Heart left ventricle (tissue), 13 donors: ENCODE results near the gene CADM2.

Experiments used
- POLR2A ChIP-seq, 2 donors: fragments of 450-650 bp; IDR thresholded peaks; one replicate each; pipeline ENCODE4 v1.6.1; 2017; ENCODE audit warnings: antibody characterized with exemption in 2 of 2, mild to moderate bottlenecking in 2 of 2, moderate library complexity in 2 of 2
- TF ChIP-seq, protein P1 (sequence below), 12 donors: fragments of 200-600 bp; sonication (generic) in 4 of 12; IDR thresholded peaks; one replicate each; pipeline versions ENCODE4 v1.5.0 to v1.8.0; 2018 to 2022; ENCODE audit warnings: antibody characterized with exemption in 12 of 12, mild to moderate bottlenecking in 5 of 12
- donor health status: ischemic (EF 13 %, LVEDD 7.1; RV severe dilation, severe dysfunction).
- donor health status: DM: no; HTN: yes; CAD: no.
- donor health status: DM: no; HTN: no; CAD: no.
- donor health status: ischemic (EF 25% LVEDD 6.9; RV normal size, moderate dysfunction).
- donor health status: ischemic (EF 25% LVEDD 5.7; RV mildly dilated, moderate dysfunction).
- donor health status: ischemic (EF 35%, LVEDD 5.7; RV mildly dilated, moderate dysfunction).
- donor health status: nonischemic (EF 11% LVEDD 7.7; RV severe dilation, severe dysfunction).
- donor health status: DM: yes; HTN: yes; CAD: no.
- donor health status: PGD.
- donor health status: ischemic (EF 29% LVEDD 5.4; RV normal size, mild dysfunction).
- donor health status: nonischemic (EF 23%, LVEDD 6.1; RV moderate dilation, normal function).

DNA sequence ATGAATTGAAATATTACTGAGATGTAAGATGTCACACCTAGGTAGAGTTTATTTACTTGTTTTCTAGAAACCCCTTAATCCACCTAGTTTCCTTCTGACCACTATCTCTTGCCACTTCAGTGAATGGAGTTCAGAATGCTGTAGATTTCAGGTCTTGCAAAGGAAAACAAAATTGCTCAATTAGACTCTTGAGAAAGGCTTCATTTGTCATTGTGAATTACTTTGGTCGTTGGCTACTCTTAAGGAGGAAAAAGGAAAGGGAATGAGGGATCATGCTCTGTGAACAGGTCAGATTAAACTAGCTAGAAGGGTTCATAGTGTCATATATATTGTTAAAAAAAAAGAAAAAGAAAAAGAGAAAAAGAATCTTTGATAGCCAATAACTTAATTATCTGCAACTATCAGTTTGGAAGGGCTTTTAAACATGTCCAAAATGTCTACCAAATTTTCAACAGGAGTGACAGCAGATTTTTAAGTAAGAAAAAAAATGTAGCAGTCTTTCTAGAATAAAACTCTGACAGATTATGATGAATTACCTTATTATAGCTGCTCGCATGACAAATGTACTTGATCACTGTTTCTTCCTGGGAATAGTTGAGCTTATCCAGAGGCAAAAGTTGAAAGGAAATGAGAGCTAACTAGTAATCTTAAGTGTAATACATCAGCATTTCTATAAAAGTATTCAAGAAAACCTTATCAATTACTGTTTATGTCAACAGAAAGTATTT is 543.5 kb downstream of the CADM2 start:
- TF ChIP-seq, protein P1, sequence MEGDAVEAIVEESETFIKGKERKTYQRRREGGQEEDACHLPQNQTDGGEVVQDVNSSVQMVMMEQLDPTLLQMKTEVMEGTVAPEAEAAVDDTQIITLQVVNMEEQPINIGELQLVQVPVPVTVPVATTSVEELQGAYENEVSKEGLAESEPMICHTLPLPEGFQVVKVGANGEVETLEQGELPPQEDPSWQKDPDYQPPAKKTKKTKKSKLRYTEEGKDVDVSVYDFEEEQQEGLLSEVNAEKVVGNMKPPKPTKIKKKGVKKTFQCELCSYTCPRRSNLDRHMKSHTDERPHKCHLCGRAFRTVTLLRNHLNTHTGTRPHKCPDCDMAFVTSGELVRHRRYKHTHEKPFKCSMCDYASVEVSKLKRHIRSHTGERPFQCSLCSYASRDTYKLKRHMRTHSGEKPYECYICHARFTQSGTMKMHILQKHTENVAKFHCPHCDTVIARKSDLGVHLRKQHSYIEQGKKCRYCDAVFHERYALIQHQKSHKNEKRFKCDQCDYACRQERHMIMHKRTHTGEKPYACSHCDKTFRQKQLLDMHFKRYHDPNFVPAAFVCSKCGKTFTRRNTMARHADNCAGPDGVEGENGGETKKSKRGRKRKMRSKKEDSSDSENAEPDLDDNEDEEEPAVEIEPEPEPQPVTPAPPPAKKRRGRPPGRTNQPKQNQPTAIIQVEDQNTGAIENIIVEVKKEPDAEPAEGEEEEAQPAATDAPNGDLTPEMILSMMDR (IDR thresholded peaks at IDR 0.05): no peak
- no peak for TF ChIP-seq POLR2A (IDR thresholded peaks at IDR 0.05)
